Stimulated activated CD4-positive, alpha-beta T cell treated with anti-CD3 and anti-CD28 coated beads, Interleukin-15, amount 100 ng/mL, for 48 hours (primary cell): ENCODE results near the gene CHTF8.
"Not testable (repeated sequence)": the region's sequence is repeated elsewhere in the genome, so short reads cannot be mapped to it uniquely, and the experiment has no call there.

Source experiments
- DNase-seq, 2 donors: peaks; one replicate each; pipeline ENCODE4 v3.0.0-alpha.2; 2020; ENCODE audit warnings: low read depth in 2 of 2

CHTF8 gene

GRCh38 chr16:69139464-69139863 lies 7.1 kb upstream of the CHTF8 start:
- DNase-seq: not testable (repeated sequence)

- no peak for DNase-seq
Observed at GRCh38 chr16:69138608-69139007, 6.2 kb upstream of the CHTF8 start.

- no peak for DNase-seq
Observed at GRCh38 chr16:69133373-69133954, 1.1 kb upstream of the CHTF8 start.

- peak; percentile 71 to 76 for DNase-seq
Observed at GRCh38 chr16:69131839-69132423, 457 bp downstream of the CHTF8 start.

- no peak for DNase-seq
Observed at GRCh38 chr16:69131167-69131838, 1.1 kb downstream of the CHTF8 start.

- DNase-seq: no peak
Observed at GRCh38 chr16:69130461-69130860, 1.9 kb downstream of the CHTF8 start.

- no peak for DNase-seq
Observed at GRCh38 chr16:69127966-69128510, 4.3 kb downstream of the CHTF8 start.

- not testable (repeated sequence) for DNase-seq
Observed at GRCh38 chr16:69126801-69127200, 5.6 kb downstream of the CHTF8 start.

GRCh38 chr16:69126221-69126620 lies 6.2 kb downstream of the CHTF8 start:
- no peak for DNase-seq

GRCh38 chr16:69124961-69125360 lies 7.4 kb downstream of the CHTF8 start:
- DNase-seq: not testable (repeated sequence)

- not testable (repeated sequence) for DNase-seq
Observed at GRCh38 chr16:69124406-69124805, 8.0 kb downstream of the CHTF8 start.

GRCh38 chr16:69123910-69124309 lies 8.5 kb downstream of the CHTF8 start:
- DNase-seq: peak; percentile 17 to 43

- DNase-seq: no peak
Observed at GRCh38 chr16:69120096-69120664, 12.2 kb downstream of the CHTF8 start.

GRCh38 chr16:69119536-69119935 lies 12.9 kb downstream of the CHTF8 start:
- DNase-seq: no peak

GRCh38 chr16:69118994-69119393 lies 13.4 kb downstream of the CHTF8 start:
- DNase-seq: no peak

- DNase-seq: no peak
Observed at GRCh38 chr16:69118468-69118867, 13.9 kb downstream of the CHTF8 start.

- DNase-seq: no peak
Observed at GRCh38 chr16:69116906-69117305, 15.5 kb downstream of the CHTF8 start.

GRCh38 chr16:69116256-69116875 lies 16.0 kb downstream of the CHTF8 start:
- no peak for DNase-seq

- no peak for DNase-seq
Observed at GRCh38 chr16:69115837-69116236, 16.6 kb downstream of the CHTF8 start.

GRCh38 chr16:69115361-69115760 lies 17.0 kb downstream of the CHTF8 start:
- DNase-seq: no peak

GRCh38 chr16:69114976-69115355 lies 17.4 kb downstream of the CHTF8 start:
- no peak for DNase-seq

- no peak for DNase-seq
Observed at GRCh38 chr16:69114346-69114975, 17.9 kb downstream of the CHTF8 start.
